Fibroblast of pulmonary artery (primary cell): Measurements from ENCODE around the gene ALDH3A2.

Experiments used
- DNase-seq: peaks from one replicate; pipeline ENCODE4 v3.0.0-alpha.2; 2010; ENCODE audit warnings: low read depth
- H3K4me3 ChIP-seq: replicated peaks from 2 replicates; pipeline ENCODE4 v1.5.1; 2011; ENCODE audit warnings: low read depth, mild to moderate bottlenecking, control low read depth, low read length, moderate library complexity
- CTCF ChIP-seq: IDR thresholded peaks from 2 replicates; pipeline ENCODE4 v1.5.1; 2011; ENCODE audit warnings: mild to moderate bottlenecking, control low read depth, low read length, inconsistent platforms; ENCODE audit errors: missing control alignments

Gene ALDH3A2

DNA sequence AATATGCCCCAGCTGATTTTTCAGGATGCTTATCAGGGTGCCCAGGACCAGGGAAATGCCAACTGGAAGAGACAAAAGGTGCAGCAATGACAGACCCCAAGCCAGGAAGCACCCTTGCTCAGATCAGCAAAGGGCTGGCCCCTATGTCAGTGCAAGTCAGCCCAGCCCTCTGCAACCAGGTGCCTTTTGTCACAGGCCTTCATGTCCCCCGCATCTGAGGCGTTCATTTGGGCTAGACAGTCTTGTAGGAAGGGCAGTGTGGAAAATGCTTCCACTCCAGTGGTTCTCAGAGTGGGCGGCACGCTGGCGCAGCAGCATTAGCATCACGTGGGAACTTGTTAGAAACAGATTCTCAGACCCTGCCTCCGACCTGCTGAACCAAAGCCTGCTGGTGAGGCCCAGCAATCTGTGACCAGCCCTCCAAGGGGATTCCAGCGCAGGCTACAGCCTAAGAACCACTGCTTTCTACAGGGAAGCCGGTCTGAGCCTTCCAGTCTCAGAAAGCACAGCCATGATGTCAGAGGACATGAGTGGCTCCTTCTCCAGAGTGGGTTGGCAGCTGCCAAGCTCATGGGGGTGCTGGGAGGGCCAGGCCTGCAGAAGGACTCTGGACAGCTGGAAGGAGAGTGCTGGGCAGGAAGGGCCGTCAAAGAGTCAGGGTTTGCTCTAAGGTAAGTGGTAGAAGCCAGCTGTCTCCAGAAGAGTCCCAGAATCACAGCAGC lies 54.7 kb downstream of the ALDH3A2 start:
- no peak for TF ChIP-seq CTCF
- H3K4me3 ChIP-seq = no peak overlapping the region

DNA sequence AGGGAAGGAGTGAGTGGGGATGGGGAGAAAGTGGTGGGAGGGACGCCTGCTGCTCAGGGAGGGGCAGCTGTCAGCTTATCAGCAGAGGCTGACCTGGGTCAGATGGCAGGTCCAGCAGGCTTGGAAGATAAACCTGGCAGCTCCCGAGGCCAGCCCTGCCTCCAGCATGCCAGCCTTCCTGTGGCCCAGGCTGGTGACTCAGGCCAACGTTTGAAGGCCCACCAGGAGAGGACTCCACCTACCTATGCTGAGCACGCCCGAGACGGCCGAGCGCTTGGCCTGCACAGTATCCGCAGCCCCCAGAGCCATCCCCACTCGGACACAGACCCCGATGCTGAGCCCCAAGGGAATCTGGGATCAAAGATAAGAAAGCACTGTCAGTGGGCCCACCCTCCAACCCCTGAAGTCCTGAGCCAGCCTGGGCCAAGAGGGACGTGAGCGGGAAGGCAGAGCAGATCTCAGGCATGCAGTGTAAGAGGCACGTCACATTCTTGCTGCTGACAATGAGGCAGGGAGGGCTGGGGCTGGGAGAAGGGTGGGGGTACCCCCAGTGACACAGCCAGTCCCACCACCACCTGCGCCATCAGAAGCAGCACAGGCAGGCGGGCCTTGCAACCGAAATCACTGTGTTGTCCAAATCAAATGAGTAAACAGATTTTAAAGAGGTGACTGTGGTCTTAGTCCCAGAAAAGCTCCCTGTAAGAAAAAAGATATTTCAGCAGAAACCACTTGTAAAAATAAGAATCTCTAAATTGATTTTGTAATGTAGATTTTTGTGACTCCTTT lies 55.5 kb downstream of the ALDH3A2 start:
- no peak overlapping the region for H3K4me3 ChIP-seq
- TF ChIP-seq CTCF = no peak

More for the DNA sequence above, 54.7 kb downstream of the ALDH3A2 start:
- DNase-seq = no peak

GRCh38 chr17:19705201-19705600 lies 56.6 kb downstream of the ALDH3A2 start:
- H3K4me3 ChIP-seq = no peak overlapping the region
- TF ChIP-seq CTCF = no peak
- no peak for DNase-seq

More for the DNA sequence above, 55.5 kb downstream of the ALDH3A2 start:
- DNase-seq = no peak

- TF ChIP-seq CTCF = no peak
- DNase-seq = no peak
- H3K4me3 ChIP-seq = no peak overlapping the region
These were observed 57.5 kb downstream of the ALDH3A2 start for GRCh38 chr17:19705771-19706770.

- TF ChIP-seq CTCF = no peak
- no peak overlapping the region for H3K4me3 ChIP-seq
- DNase-seq = no peak
These were observed 58.5 kb downstream of the ALDH3A2 start for GRCh38 chr17:19706791-19707727.
